Measurements from ENCODE around the gene NDUFS8. TPM values are rescaled to one million over a fixed set of nuclear protein-coding genes. Genes with fewer than 3 reads are reported as not detected.

Gene NDUFS8
- total RNA-seq, 1 experiment from 2014 or later: 576 TPM

GRCh38 chr11:67996051-67996450 lies 34.4 kb upstream of the NDUFS8 start:
- intact Hi-C loops (cut with micrococcal nuclease): no loop called here
- no peaks in the 10 kb centered on the region for H3K9me2 ChIP-seq (replicated peaks; ENCODE audit: low read length)
- no peaks in the 10 kb centered on the region for H4K20me1 ChIP-seq (ENCODE audit: low read length)
- no peak overlapping the region for H3K27ac ChIP-seq (ENCODE audit: low read length)
- DNase-seq (no peak), ATAC-seq (no peak)
- no peaks in the 10 kb centered on the region for H3K36me3 ChIP-seq (ENCODE audit: low read depth, low read length)
- ChIA-PET POLR2A (ENCODE audit: unreplicated experiment) (no interaction called here), CTCF (no interaction called here)
- no peak overlapping the region for H3K4me3 ChIP-seq (ENCODE audit: low read length)
- H3K27me3 ChIP-seq (ENCODE audit: low read length): no peaks in the 10 kb centered on the region
- no peaks in the 10 kb centered on the region for H3F3A ChIP-seq (ENCODE audit: low read length, unreplicated experiment)
- no TSS peak for BruUV-seq (replicated peaks)
- no peak overlapping the region for H2AFZ ChIP-seq (ENCODE audit: low read length)
- H3K9ac ChIP-seq (ENCODE audit: low read length): no peak overlapping the region
- H3K4me1 ChIP-seq (ENCODE audit: insufficient read depth, low read length): no peaks in the 10 kb centered on the region
- H3K79me2 ChIP-seq (ENCODE audit: low read length): no peaks in the 10 kb centered on the region
- TF ChIP-seq CTCF (conservative IDR thresholded peaks at IDR 0.05; ENCODE audit: low read depth, low read length): no peak
- no peak for TF ChIP-seq EZH2 (IDR thresholded peaks at IDR 0.05; ENCODE audit: low read length, unreplicated experiment)
- TF ChIP-seq EZH2phosphoT487 (IDR thresholded peaks at IDR 0.05; ENCODE audit: borderline replicate concordance, low read length): no peak
- H3K4me2 ChIP-seq (ENCODE audit: low read length): no peak overlapping the region
- no peaks in the 10 kb centered on the region for H3K9me3 ChIP-seq (ENCODE audit: low read length)

DNA sequence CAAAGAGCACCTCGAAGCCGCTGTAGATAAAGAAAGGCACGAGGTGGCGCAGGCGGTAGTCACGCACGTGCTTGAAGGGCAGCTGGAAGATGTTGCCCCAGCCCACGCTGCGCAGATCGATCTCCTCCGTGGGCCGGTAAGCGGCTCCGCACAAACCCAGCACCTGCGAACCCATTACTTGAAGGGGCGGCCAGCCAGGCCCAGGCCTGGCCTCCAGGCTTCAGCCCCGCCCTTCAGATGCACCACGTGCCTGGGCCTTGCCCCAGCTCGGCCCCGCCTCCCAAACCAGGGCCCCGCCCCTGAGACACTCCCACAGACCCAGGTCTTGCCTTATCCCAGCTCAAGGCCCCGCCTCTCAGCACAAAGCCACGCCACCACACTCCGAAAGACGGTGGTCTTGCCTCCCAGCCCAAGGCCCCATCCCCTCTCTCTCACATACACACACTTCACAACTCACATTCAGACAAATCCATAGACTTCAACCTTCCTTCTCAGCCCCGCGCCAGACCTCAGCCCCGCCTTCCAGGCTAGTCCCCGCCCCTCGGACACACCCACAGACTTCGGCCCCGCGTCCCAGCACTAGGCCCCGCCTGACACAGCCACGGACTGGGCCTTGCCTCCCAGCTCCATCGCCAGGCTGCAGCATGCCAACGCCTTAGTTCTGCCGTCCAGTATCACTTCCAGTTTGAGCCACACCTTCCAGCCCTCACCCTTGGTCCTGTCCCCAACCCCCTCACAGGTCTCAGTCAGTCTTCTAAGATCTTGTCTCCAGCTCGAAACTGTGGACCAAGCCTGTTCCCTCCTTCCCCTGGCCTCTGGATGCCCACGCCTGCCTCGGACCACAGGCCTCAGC lies 33.6 kb upstream of the NDUFS8 start:
- H3F3A ChIP-seq (ENCODE audit: low read length, unreplicated experiment): no peaks in the 10 kb centered on the region
- H4K20me1 ChIP-seq (ENCODE audit: low read length): no peaks in the 10 kb centered on the region
- ATAC-seq (peak; percentile 85), DNase-seq (peak; percentile 56)
- no peaks in the 10 kb centered on the region for H3K9me2 ChIP-seq (replicated peaks; ENCODE audit: low read length)
- intact Hi-C loops (cut with micrococcal nuclease): no loop called here
- no peaks in the 10 kb centered on the region for H3K36me3 ChIP-seq (ENCODE audit: low read depth, low read length)
- ChIA-PET CTCF (no interaction called here), POLR2A (ENCODE audit: unreplicated experiment) (no interaction called here)
- H3K9me3 ChIP-seq (ENCODE audit: low read length): no peaks in the 10 kb centered on the region
- H3K27me3 ChIP-seq (ENCODE audit: low read length): no peaks in the 10 kb centered on the region
- no peak overlapping the region for H3K4me2 ChIP-seq (ENCODE audit: low read length)
- H3K4me1 ChIP-seq (ENCODE audit: insufficient read depth, low read length): no peaks in the 10 kb centered on the region
- no peak overlapping the region for H2AFZ ChIP-seq (ENCODE audit: low read length)
- H3K79me2 ChIP-seq (ENCODE audit: low read length): no peaks in the 10 kb centered on the region
- BruUV-seq (replicated peaks): no TSS peak
- H3K27ac ChIP-seq (ENCODE audit: low read length): no peak overlapping the region
- H3K4me3 ChIP-seq (ENCODE audit: low read length): no peak overlapping the region
- H3K9ac ChIP-seq (ENCODE audit: low read length): no peak overlapping the region
- TF ChIP-seq CTCF (conservative IDR thresholded peaks at IDR 0.05; ENCODE audit: low read depth, low read length): no peak
- TF ChIP-seq EZH2 (IDR thresholded peaks at IDR 0.05; ENCODE audit: low read length, unreplicated experiment): no peak
- no peak for TF ChIP-seq EZH2phosphoT487 (IDR thresholded peaks at IDR 0.05; ENCODE audit: borderline replicate concordance, low read length)

- H3K79me2 ChIP-seq (ENCODE audit: low read length): no peaks in the 10 kb centered on the region
- ATAC-seq: no peak
- H3K9me3 ChIP-seq (ENCODE audit: low read length): no peaks in the 10 kb centered on the region
- intact Hi-C loops (cut with micrococcal nuclease): no loop called here
- TF ChIP-seq EZH2phosphoT487 (IDR thresholded peaks at IDR 0.05; ENCODE audit: borderline replicate concordance, low read length) (no peak), CTCF (conservative IDR thresholded peaks at IDR 0.05; ENCODE audit: low read depth, low read length) (no peak), EZH2 (IDR thresholded peaks at IDR 0.05; ENCODE audit: low read length, unreplicated experiment) (no peak)
- no peak overlapping the region for H3K9ac ChIP-seq (ENCODE audit: low read length)
- BruUV-seq (replicated peaks): no TSS peak
- CTCF ChIA-PET: interaction anchor here (0.6 kb wide), 1 partner anchor 60 kb away, joined by 3 read pairs; no protein-coding TSS in a partner anchor
- POLR2A ChIA-PET (ENCODE audit: unreplicated experiment): no interaction called here
- no peaks in the 10 kb centered on the region for H3K9me2 ChIP-seq (replicated peaks; ENCODE audit: low read length)
- H3K27me3 ChIP-seq (ENCODE audit: low read length): no peaks in the 10 kb centered on the region
- no peak overlapping the region for H3K4me2 ChIP-seq (ENCODE audit: low read length)
- H3K36me3 ChIP-seq (ENCODE audit: low read depth, low read length): no peaks in the 10 kb centered on the region
- H2AFZ ChIP-seq (ENCODE audit: low read length): no peak overlapping the region
- H3F3A ChIP-seq (ENCODE audit: low read length, unreplicated experiment): no peaks in the 10 kb centered on the region
- peaks cover under 1% of the 10 kb centered on the region; the same call in 1 of the 2 replicates for H3K4me1 ChIP-seq (ENCODE audit: insufficient read depth, low read length)
- no peak for DNase-seq
- no peak overlapping the region for H3K4me3 ChIP-seq (ENCODE audit: low read length)
- H3K27ac ChIP-seq (ENCODE audit: low read length): no peak overlapping the region
- H4K20me1 ChIP-seq (ENCODE audit: low read length): no peaks in the 10 kb centered on the region
These were observed 33.0 kb upstream of the NDUFS8 start for GRCh38 chr11:67997475-67997921.

Data from PC-3 (cell line).